Epidermal melanocyte (primary cell): ENCODE measurements around the gene CD101.

Experiments
- DNase-seq: peaks from one replicate; pipeline ENCODE4 v3.0.0; 2011; ENCODE audit warnings: low spot score; ENCODE audit not compliant: insufficient read length

The CD101 gene

GRCh38 chr1:117013309-117013858 lies 11.8 kb downstream of the CD101 start:
- DNase-seq, result no peak

DNA sequence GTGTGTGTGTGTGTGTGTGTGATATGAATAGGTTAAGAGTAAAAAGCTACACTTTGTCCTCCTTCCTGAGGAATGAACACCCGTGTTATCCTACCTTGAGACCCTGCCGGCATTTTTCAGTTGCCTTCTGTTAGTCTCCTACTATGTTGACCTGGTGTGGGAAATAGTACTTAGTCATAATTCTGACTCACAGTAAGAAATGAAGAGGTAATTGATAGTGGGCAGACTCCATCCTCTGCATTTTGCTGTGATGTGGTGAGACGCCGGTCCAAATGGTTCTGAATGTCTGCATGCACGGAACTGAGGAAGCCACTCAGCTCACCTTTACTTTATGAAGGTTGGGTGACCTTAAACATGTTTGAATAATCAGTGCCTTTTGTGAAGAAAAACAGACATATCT lies 12.6 kb downstream of the CD101 start:
- no peak for DNase-seq

- no peak for DNase-seq
Observed at GRCh38 chr1:117015724-117016123, 14.2 kb downstream of the CD101 start.

DNA sequence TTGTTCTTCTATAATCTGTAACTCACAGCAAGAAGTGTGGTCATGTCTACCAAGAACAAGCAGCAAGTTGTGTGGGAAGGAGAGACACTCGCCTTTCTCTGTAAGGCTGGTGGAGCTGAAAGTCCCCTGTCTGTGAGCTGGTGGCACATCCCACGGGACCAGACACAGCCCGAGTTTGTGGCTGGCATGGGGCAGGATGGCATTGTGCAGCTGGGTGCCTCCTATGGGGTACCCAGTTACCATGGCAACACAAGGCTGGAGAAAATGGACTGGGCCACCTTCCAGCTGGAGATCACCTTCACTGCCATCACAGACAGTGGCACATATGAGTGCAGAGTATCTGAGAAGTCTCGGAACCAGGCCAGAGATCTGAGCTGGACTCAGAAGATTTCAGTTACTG lies 15.5 kb downstream of the CD101 start:
- no peak for DNase-seq

DNA sequence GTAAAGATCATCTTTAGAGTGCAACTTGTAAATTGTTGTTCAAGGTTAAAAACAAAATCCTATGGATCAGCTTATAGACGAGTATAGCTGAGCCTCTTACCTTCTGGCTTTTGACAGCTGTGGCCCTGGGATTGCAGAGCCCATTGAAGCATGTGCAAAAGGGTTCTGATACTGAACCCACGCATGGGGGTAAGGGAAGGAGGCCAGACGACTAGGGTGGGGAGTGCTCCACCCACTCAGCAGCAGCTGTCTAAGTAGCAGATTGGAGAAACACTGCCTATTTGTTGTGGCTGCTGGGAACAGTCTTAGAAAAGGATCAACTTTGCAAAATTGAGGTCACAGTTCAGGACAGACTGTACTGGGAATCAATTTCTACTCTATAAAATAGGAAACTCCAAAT lies 16.1 kb downstream of the CD101 start:
- no peak for DNase-seq

- no peak for DNase-seq
Observed at GRCh38 chr1:117020526-117021156, 19.1 kb downstream of the CD101 start.

DNA sequence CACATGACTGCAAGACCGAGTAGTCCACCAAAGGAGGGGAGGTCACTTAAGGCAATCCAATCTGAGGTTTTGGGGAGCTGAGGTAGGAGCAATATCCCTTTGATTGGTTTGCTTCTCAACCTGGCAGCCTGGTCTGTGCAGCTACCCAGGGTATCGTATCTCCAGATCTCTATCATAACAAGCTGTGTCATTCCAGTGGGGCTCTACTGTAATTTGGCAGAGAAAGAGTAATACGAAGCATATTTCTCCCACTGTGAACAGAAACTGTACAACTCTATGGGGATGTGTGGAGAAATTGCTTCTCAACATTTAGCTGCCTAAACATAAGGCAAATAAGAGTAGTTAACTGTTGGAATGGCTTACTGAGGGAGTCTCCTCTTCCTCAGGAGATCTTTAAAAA lies 20.6 kb downstream of the CD101 start:
- DNase-seq, result no peak

DNA sequence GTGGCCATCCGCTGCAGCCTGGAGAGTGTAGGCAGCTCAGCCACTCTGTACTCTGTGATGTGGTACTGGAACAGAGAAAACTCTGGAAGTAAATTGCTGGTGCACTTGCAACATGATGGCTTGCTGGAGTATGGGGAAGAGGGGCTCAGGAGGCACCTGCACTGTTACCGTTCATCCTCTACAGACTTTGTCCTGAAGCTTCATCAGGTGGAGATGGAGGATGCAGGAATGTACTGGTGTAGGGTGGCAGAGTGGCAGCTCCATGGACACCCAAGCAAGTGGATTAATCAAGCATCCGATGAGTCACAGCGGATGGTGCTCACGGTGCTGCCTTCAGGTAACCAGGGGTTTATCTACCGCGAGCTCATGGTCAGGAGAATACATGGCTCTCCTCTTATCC lies 24.0 kb downstream of the CD101 start:
- DNase-seq, result no peak

DNA sequence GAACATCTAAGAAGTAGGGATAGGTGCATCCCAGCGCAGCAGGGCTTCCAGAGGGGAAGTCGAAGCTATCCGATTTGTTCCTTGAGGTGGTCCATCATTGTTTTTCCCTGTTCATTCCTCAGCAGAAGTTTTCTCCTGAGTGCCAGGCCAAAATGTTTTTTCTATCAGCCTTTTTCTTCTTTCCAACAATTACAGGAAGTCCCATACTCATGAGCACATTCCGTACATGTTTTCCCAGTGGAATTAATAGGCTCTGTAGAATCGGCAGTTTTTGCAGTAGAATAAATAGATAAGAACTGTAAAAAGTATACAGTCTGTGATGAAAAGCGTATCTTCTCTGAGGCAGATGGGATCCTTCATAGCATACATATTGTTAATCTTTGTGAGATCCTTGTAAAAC lies 24.8 kb downstream of the CD101 start:
- DNase-seq, result no peak

DNA sequence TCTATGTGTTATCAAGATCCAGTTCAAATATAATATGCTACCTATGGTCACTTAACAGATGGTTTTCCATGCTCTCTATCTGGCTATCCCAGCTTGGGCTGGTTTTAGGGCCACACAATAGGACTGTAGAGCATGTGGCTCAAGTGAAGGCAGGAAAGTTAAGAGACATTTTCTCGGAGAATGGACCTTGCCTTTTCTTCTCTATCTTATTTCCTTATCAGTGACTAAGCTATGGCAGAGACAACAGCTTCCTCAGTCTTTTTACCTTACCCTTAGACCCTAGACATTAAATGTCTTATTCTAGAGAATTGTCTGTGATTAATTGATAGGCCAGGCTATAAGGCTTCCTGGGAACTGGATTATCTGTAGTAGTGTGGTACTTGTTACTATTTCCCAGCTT lies 28.1 kb downstream of the CD101 start:
- DNase-seq, result no peak

DNA sequence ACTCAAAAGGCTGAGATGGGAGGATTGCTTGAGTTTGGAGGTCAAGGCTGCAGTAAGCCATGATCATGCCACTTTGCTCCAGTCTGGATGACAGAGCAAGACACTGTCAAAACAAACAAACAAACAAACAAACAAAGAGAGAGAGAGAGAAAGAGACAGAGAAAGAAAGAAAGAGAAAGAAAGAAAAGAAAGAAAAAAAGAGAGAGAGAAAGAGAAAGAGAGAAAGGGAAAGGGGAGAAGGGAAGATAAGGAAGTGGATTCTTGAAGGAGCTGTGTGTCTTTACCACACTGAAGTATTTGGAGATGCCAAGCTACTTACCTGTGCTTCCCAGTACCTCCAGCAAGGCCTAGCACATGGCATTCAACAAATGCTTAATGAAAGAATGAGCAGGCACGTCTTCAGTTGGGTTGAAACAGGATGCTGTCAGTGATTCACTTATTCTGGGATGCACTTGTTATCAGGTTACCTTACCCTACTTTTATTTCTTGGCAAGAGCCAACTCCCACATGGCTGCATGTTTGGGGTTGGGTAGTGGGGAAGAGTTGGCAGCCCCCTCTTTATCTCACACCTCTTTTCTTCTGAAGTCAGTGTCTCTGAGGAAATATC lies 28.8 kb downstream of the CD101 start:
- no peak for DNase-seq

DNA sequence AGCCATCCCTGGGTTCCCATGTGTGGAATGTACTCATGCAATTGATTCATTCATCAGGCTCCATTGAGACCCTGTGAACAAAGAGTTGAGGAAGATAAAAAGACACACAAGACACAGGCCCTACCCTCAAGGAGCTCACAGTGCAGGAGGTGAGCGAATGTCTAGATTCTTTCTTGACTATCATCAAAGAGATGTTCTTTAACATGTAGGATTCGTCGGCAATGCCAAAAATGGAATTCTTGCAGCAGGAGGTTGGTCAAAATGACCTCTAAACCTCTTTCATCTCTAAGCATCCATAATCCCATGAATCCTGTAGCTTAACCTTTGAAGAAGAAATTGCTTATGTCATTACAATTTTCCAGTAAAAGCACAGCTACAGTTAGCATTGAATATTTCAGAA lies 30.7 kb downstream of the CD101 start:
- no peak for DNase-seq

DNA sequence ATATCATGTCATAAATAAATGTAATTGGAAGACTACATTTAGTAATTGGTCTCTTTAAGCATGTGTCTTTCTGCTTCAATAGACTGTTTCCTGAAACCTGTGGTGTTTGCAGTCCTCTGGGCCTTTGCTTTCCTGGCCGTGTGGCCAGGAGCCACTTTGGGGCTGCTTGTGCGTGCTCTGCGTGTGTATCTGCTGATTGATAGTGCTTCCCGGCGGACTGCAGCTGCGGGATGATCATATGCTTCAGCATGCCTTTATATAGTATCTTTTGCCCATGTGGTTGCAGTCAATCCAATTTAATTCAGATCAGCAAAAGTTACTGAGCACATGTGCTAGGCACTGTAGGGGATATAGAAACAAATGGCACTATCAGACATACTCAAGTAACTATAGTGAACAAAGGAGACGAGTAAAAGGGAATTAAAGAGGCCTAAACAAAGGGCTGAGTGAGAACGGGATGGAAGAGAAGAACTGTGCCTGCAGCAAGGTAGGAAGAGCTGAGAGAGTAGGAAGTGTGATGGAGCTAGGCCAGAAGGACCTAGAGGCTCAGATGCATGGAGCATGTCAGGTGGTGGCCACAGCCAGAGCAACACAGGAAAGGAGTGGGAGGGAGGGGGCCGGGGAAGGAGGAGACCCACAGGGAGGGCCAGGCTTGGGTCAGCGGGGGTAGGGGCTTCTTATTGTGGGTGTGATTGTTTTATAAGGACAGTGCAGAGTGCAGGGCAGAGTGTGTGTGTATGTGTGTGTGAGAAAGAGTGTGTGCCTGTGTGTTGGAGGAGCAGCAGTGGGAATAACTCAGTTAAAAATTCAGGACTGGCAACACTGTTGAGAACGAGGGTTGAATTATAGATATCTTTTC lies 31.4 kb downstream of the CD101 start:
- no peak for DNase-seq

- DNase-seq, result no peak
Observed at GRCh38 chr1:117033772-117034171, 32.2 kb downstream of the CD101 start.

- no peak for DNase-seq
Observed at GRCh38 chr1:117034791-117035290, 33.3 kb downstream of the CD101 start.

DNA sequence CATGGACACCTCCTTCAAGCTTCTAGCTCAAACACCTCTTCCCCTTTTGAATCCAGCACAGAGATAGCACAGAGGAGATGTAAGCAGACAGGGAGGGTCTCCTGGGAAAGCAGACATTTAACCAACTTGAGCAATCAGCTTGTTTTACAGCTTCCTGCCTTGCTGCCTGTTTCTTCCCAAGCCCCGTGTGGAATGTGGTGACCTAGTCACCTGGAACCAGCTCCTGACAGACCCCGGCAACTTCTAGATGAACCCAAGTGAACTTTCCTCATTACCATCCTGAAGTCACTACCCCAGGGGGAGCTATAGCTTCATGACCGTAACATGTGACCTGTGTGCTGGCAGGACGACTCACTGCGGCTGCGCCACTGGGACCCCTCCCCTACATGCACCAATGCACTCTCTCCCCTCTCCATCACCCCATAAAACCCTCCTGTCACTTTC lies 34.5 kb downstream of the CD101 start:
- DNase-seq, result no peak

GRCh38 chr1:117037802-117038201 lies 36.2 kb downstream of the CD101 start:
- no peak for DNase-seq

DNA sequence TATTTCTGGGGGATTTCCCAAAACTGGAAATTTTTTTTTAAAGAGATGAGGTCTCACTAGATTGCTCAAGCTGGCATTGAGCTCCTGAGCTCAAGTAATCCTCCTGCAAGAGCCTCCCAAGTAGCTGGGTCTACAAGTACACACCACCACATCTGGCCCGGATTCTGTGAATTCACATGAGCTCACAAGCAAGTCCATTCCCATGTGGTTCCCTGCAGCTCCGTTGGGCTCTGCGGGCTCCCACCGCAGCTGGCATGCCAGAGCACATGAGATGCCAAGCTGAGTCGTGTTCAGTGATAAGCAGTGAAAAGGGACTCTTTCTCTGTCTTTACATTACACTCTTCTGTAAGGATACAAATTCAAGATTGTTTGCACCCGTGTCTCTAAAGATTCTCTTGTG lies 36.7 kb downstream of the CD101 start:
- DNase-seq, result no peak

- DNase-seq, result no peak
Observed at GRCh38 chr1:117044217-117044616, 42.7 kb downstream of the CD101 start.

GRCh38 chr1:117045644-117046043 lies 44.1 kb downstream of the CD101 start:
- no peak for DNase-seq

DNA sequence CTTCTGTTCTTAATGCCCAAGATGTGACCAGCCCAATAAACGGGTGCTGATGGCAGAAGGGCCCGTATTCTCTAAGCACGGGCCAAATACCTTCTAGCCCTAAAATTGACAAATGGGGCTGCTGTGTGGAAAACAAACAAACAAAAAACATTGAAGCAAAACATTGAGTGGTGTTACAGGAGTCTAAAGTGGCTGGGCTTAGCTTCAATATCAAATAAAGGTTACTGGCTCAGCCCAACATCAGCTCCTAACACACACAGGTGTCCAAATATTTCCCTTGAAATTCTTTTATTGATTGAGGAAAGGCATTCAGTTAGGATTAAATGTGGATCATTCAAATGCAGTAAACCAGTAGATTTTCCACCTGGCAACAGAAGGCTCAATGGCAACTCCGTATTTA lies 45.2 kb downstream of the CD101 start:
- DNase-seq, result no peak

GRCh38 chr1:117047271-117047670 lies 45.7 kb downstream of the CD101 start:
- DNase-seq, result no peak
